CD1c-positive myeloid dendritic cell (primary cell): ENCODE data around the gene CNN1.
"Not testable (repeated sequence)": the region's sequence is repeated elsewhere in the genome, so short reads cannot be mapped to it uniquely, and the experiment has no call there.

ENCODE experiments used
- DNase-seq: peaks from one replicate; pipeline ENCODE4 v3.0.0-alpha.2; 2016; ENCODE audit errors: extremely low spot score

CNN1 gene

GRCh38 chr19:11565649-11565980 is 27.0 kb downstream of the CNN1 start:
- DNase-seq, result not testable (repeated sequence)

- DNase-seq, result no peak
Observed at GRCh38 chr19:11566164-11566563, 27.5 kb downstream of the CNN1 start.

GRCh38 chr19:11570039-11570462 is 31.4 kb downstream of the CNN1 start:
- peak; percentile 63 for DNase-seq

GRCh38 chr19:11573354-11573753 is 34.7 kb downstream of the CNN1 start:
- not testable (repeated sequence) for DNase-seq

- not testable (repeated sequence) for DNase-seq
Observed at GRCh38 chr19:11573763-11574162, 35.1 kb downstream of the CNN1 start.

- DNase-seq, result no peak
Observed at GRCh38 chr19:11574689-11575088, 36.0 kb downstream of the CNN1 start.

GRCh38 chr19:11576227-11576626 is 37.6 kb downstream of the CNN1 start:
- DNase-seq, result peak; percentile 61

GRCh38 chr19:11577451-11578257 is 39.0 kb downstream of the CNN1 start, which contains the start of gene ACP5:
Gene ACP5 (minus strand): TSS chr19:11577645. CDS start chr19:11577317, 328 bp downstream.
- DNase-seq, result peak; percentile 89

- DNase-seq, result peak; percentile 92
Observed at GRCh38 chr19:11578258-11579142, 39.8 kb downstream of the CNN1 start.

GRCh38 chr19:11580116-11580515 is 41.5 kb downstream of the CNN1 start:
- DNase-seq, result peak; percentile 59

- peak; percentile 72 for DNase-seq
Observed at GRCh38 chr19:11581740-11582139, 43.1 kb downstream of the CNN1 start.

GRCh38 chr19:11586331-11586730 is 47.7 kb downstream of the CNN1 start:
- no peak for DNase-seq

- peak; percentile 87 for DNase-seq
Observed at GRCh38 chr19:11587302-11587974, 48.8 kb downstream of the CNN1 start.

- no peak for DNase-seq
Observed at GRCh38 chr19:11587975-11588631, 49.5 kb downstream of the CNN1 start.

GRCh38 chr19:11594084-11594483 is 55.4 kb downstream of the CNN1 start:
- no peak for DNase-seq

- no peak for DNase-seq
Observed at GRCh38 chr19:11596156-11596555, 57.5 kb downstream of the CNN1 start.

GRCh38 chr19:11597202-11598102 is 58.8 kb downstream of the CNN1 start, which contains the start of gene ZNF627:
Gene ZNF627 (plus strand): TSS chr19:11597483. CDS start chr19:11597628, 145 bp downstream.
- peak; percentile 98 for DNase-seq

GRCh38 chr19:11598103-11598483 is 59.4 kb downstream of the CNN1 start:
- no peak for DNase-seq

- DNase-seq, result no peak
Observed at GRCh38 chr19:11598746-11599145, 60.1 kb downstream of the CNN1 start.

- DNase-seq, result not testable (repeated sequence)
Observed at GRCh38 chr19:11599704-11600103, 61.1 kb downstream of the CNN1 start.
